Measurements from ENCODE around the gene ZNF384.

DNA sequence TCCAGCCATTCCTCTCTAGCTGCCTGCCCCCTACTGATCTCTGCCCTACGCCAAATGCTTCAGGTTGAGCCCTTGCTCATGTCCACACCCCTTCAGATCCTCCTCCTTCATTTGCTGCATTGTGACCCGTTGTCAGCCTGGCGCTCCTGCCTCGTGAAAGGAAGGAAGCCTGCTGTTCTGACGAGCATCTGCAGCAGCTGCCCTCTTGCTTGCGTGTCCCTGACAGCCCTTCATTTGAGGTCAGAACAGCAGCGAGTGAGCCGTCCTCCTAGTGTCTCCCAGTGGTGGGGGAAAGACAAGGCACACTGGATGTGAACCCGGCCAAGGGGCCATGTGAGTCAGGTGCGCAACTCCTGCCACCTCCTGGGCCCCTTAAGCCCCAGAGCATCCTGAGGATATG lies 14.5 kb upstream of the ZNF384 start:
- TF ChIP-seq, protein P1, sequence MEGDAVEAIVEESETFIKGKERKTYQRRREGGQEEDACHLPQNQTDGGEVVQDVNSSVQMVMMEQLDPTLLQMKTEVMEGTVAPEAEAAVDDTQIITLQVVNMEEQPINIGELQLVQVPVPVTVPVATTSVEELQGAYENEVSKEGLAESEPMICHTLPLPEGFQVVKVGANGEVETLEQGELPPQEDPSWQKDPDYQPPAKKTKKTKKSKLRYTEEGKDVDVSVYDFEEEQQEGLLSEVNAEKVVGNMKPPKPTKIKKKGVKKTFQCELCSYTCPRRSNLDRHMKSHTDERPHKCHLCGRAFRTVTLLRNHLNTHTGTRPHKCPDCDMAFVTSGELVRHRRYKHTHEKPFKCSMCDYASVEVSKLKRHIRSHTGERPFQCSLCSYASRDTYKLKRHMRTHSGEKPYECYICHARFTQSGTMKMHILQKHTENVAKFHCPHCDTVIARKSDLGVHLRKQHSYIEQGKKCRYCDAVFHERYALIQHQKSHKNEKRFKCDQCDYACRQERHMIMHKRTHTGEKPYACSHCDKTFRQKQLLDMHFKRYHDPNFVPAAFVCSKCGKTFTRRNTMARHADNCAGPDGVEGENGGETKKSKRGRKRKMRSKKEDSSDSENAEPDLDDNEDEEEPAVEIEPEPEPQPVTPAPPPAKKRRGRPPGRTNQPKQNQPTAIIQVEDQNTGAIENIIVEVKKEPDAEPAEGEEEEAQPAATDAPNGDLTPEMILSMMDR (IDR thresholded peaks at IDR 0.05): no peak
- TF ChIP-seq EP300 (IDR thresholded peaks at IDR 0.05): no peak
